LNCaP clone FGC (cell line): ENCODE results near the gene DGLUCY.
"Not testable (repeated sequence)": the region's sequence is repeated elsewhere in the genome, so short reads cannot be mapped to it uniquely, and the experiment has no call there.

Experiments used
- DNase-seq: peaks from one replicate; pipeline ENCODE4 v3.0.0-alpha.2; 2011; ENCODE audit warnings: low read depth
- H3K4me3 ChIP-seq: 2 replicates; pipeline ENCODE4 v1.5.1; 2011; ENCODE audit warnings: mild to moderate bottlenecking, low read depth, low read length, control low read depth
- CTCF ChIP-seq: IDR thresholded peaks from 2 replicates; pipeline ENCODE4 v1.5.1; 2012; ENCODE audit warnings: mild to moderate bottlenecking; ENCODE audit not compliant: control insufficient read depth, insufficient read depth; ENCODE audit errors: extremely low read depth

Gene DGLUCY

GRCh38 chr14:91117960-91118359 lies 4.1 kb downstream of the DGLUCY start:
- no peak for TF ChIP-seq CTCF
- no peak overlapping the region for H3K4me3 ChIP-seq
- no peak for DNase-seq

GRCh38 chr14:91118511-91119068 lies 4.7 kb downstream of the DGLUCY start:
- no peak for DNase-seq
- TF ChIP-seq CTCF: no peak
- no peak overlapping the region for H3K4me3 ChIP-seq

- H3K4me3 ChIP-seq: no peak overlapping the region
- DNase-seq: no peak
- no peak for TF ChIP-seq CTCF
These were observed 5.9 kb downstream of the DGLUCY start for GRCh38 chr14:91119556-91120311.

GRCh38 chr14:91123201-91123600 lies 9.3 kb downstream of the DGLUCY start:
- no peak for TF ChIP-seq CTCF
- H3K4me3 ChIP-seq: no peak overlapping the region
- no peak for DNase-seq

GRCh38 chr14:91124406-91125270 lies 10.8 kb downstream of the DGLUCY start:
- DNase-seq, H3K4me3 ChIP-seq: not testable (repeated sequence)

GRCh38 chr14:91125271-91125660 lies 11.4 kb downstream of the DGLUCY start:
- no peak overlapping the region for H3K4me3 ChIP-seq
- TF ChIP-seq CTCF: no peak
- DNase-seq: no peak

GRCh38 chr14:91125801-91126200 lies 11.9 kb downstream of the DGLUCY start:
- TF ChIP-seq CTCF: no peak
- no peak for DNase-seq
- no peak overlapping the region for H3K4me3 ChIP-seq
